ENCODE measurements around the gene TPGS1. TPM values are rescaled to one million over a fixed set of nuclear protein-coding genes. Genes with fewer than 3 reads are reported as not detected.
A peak's percentile ranks its signal among the peaks of the same experiment; 100 is the strongest.

The TPGS1 gene
- total and polyA plus RNA-seq, 2 of the 8 experiments (the other 6 are each of a cell fraction or from before 2014, with no cell fraction given): 9.1 to 10.6 TPM

- TF ChIP-seq, protein P1, sequence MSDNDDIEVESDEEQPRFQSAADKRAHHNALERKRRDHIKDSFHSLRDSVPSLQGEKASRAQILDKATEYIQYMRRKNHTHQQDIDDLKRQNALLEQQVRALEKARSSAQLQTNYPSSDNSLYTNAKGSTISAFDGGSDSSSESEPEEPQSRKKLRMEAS (IDR thresholded peaks at IDR 0.05): peak; percentile 90
- TF ChIP-seq CTCF (IDR thresholded peaks at IDR 0.05; ENCODE audit: control extremely low read depth in 1 of 3, insufficient read depth in 1 of 3, low read depth in 1 of 3, low read length in 3 of 3) (peak; percentile 12 to 47 (median 30); a peak in 3 of 4 replicates), SRF (IDR thresholded peaks at IDR 0.05; ENCODE audit: low read depth, low read length) (no peak), CHD1 (IDR thresholded peaks at IDR 0.05; ENCODE audit: low read depth, low read length) (no peak)
These were observed 11.4 kb downstream of the TPGS1 start (continued) for GRCh38 chr19:518598-519231.
